OCI-LY1 (cell line): ENCODE measurements around the gene BCO2.

Source experiments
- H2AFZ ChIP-seq: fragments of 200-600 bp; sonication (generic), shearing (Covaris generic); 2 replicates; pipeline ENCODE4 v1.6.0; 2014; ENCODE audit warnings: antibody characterized with exemption, mild to moderate bottlenecking, low read length
- H3F3A ChIP-seq: fragments of 200-600 bp; sonication (generic), shearing (Covaris generic); 2 replicates; pipeline ENCODE4 v1.6.0; 2014; ENCODE audit warnings: mild to moderate bottlenecking, antibody characterized with exemption, low read length, moderate library complexity; ENCODE audit not compliant: insufficient read depth
- H3K27ac ChIP-seq: fragments of 200-600 bp; sonication (generic); 2 replicates; pipeline ENCODE4 v1.5.1; 2014; ENCODE audit warnings: low read length, mixed run types, mild to moderate bottlenecking, low read depth; ENCODE audit not compliant: poor library complexity, severe bottlenecking
- H3K27me3 ChIP-seq: fragments of 200-600 bp; sonication (generic); 2 replicates; pipeline ENCODE4 v1.6.0; 2014; ENCODE audit warnings: antibody characterized with exemption, mild to moderate bottlenecking, low read length, moderate library complexity; ENCODE audit not compliant: insufficient read depth
- H3K36me3 ChIP-seq: fragments of 200-600 bp; sonication (generic); 2 replicates; pipeline ENCODE4 v1.6.1; 2014; ENCODE audit warnings: mild to moderate bottlenecking, antibody characterized with exemption, low read length, moderate library complexity, mixed read lengths; ENCODE audit not compliant: insufficient read depth
- H3K4me1 ChIP-seq: fragments of 200-600 bp; sonication (generic); 2 replicates; pipeline ENCODE4 v1.5.1; 2014; ENCODE audit warnings: mild to moderate bottlenecking, low read length, moderate library complexity; ENCODE audit not compliant: insufficient read depth, severe bottlenecking
- H3K4me2 ChIP-seq: fragments of 200-600 bp; sonication (generic), shearing (Covaris generic); 2 replicates; pipeline ENCODE4 v1.6.1; 2014; ENCODE audit warnings: low read length
- H3K4me3 ChIP-seq: fragments of 200-600 bp; sonication (generic); 2 replicates; pipeline ENCODE4 v1.5.1; 2014; ENCODE audit warnings: low read length, low read depth, mild to moderate bottlenecking, mixed read lengths; ENCODE audit not compliant: poor library complexity, severe bottlenecking
- H3K79me2 ChIP-seq: fragments of 200-600 bp; shearing (Covaris generic); 2 replicates; pipeline ENCODE4 v1.6.1; 2016; ENCODE audit warnings: mixed run types, low read length, mixed read lengths; ENCODE audit not compliant: insufficient read depth
- H3K9ac ChIP-seq: fragments of 200-600 bp; sonication (generic), shearing (Covaris generic); 2 replicates; pipeline ENCODE4 v1.6.1; 2014; ENCODE audit warnings: mild to moderate bottlenecking, low read length, mixed read lengths
- H3K9me2 ChIP-seq: fragments of 200-600 bp; sonication (generic), shearing (Covaris generic); 2 replicates; pipeline ENCODE4 v1.6.1; 2014; ENCODE audit warnings: low read depth, mild to moderate bottlenecking, low read length, mixed read lengths
- H3K9me3 ChIP-seq: fragments of 200-600 bp; shearing (Covaris generic); 2 replicates; pipeline ENCODE4 v1.6.1; 2014; ENCODE audit warnings: low read length, mixed read lengths
- H4K20me1 ChIP-seq: fragments of 200-600 bp; sonication (generic), shearing (Covaris generic); 2 replicates; pipeline ENCODE4 v1.6.0; 2016; ENCODE audit warnings: mild to moderate bottlenecking, low read length; ENCODE audit not compliant: insufficient read depth
- CTCF ChIP-seq: fragments of 200-600 bp; sonication (generic), shearing (Covaris generic); IDR thresholded peaks from 2 replicates; pipeline ENCODE4 v1.5.1; 2017; ENCODE audit warnings: mild to moderate bottlenecking, antibody characterized with exemption, low read length, moderate library complexity, mixed read lengths
- EZH2 ChIP-seq: fragments of 200-600 bp; sonication (generic), shearing (Covaris generic); IDR thresholded peaks from 2 replicates; pipeline ENCODE4 v1.8.0; 2017; ENCODE audit warnings: borderline replicate concordance, mixed run types, mild to moderate bottlenecking, antibody characterized with exemption, low read length, moderate library complexity, mixed read lengths

The BCO2 gene

GRCh38 chr11:112237451-112237850, 62.1 kb downstream of the BCO2 start:
- Histone ChIP-seq H3K9me2 (no peaks in the 10 kb centered on the region), H3K9me3 (no peaks in the 10 kb centered on the region), H3K4me2 (no peak overlapping the region), H3F3A (no peaks in the 10 kb centered on the region), H3K27me3 (no peaks in the 10 kb centered on the region), H3K9ac (no peak overlapping the region), H3K4me1 (no peaks in the 10 kb centered on the region), H3K27ac (no peak overlapping the region), H2AFZ (no peak overlapping the region), H3K36me3 (peaks cover 56% of the 10 kb centered on the region), H3K79me2 (no peaks in the 10 kb centered on the region), H3K4me3 (no peak overlapping the region), H4K20me1 (no peaks in the 10 kb centered on the region)
- no peak for TF ChIP-seq EZH2
- TF ChIP-seq CTCF: no peak

GRCh38 chr11:112238041-112238440, 62.7 kb downstream of the BCO2 start:
- no peaks in the 10 kb centered on the region for H3K27me3 ChIP-seq
- no peaks in the 10 kb centered on the region for H3K9me2 ChIP-seq
- peaks cover 50% of the 10 kb centered on the region for H3K36me3 ChIP-seq
- no peaks in the 10 kb centered on the region for H4K20me1 ChIP-seq
- no peak overlapping the region for H3K27ac ChIP-seq
- TF ChIP-seq EZH2 (no peak), CTCF (no peak)
- no peak overlapping the region for H3K9ac ChIP-seq
- no peaks in the 10 kb centered on the region for H3K9me3 ChIP-seq
- H3K4me3 ChIP-seq: no peak overlapping the region
- no peaks in the 10 kb centered on the region for H3K4me1 ChIP-seq
- no peaks in the 10 kb centered on the region for H3F3A ChIP-seq
- no peaks in the 10 kb centered on the region for H3K79me2 ChIP-seq
- no peak overlapping the region for H3K4me2 ChIP-seq
- no peak overlapping the region for H2AFZ ChIP-seq

- Histone ChIP-seq H3K36me3 (peaks cover 22% of the 10 kb centered on the region), H3K4me1 (no peaks in the 10 kb centered on the region), H3K27me3 (no peaks in the 10 kb centered on the region), H2AFZ (no peak overlapping the region), H3K4me3 (no peak overlapping the region), H3K79me2 (no peaks in the 10 kb centered on the region), H3K9ac (no peak overlapping the region), H3K9me2 (no peaks in the 10 kb centered on the region), H4K20me1 (no peaks in the 10 kb centered on the region), H3F3A (no peaks in the 10 kb centered on the region), H3K4me2 (no peak overlapping the region), H3K27ac (no peak overlapping the region), H3K9me3 (0 out of 2 replicates have a peak, but pooled peaks cover 7% of the 10 kb centered on the region)
- TF ChIP-seq EZH2 (no peak), CTCF (no peak)
Measured at GRCh38 chr11:112241486-112241885, 66.2 kb downstream of the BCO2 start.
